ENCODE results near the gene CAB39L. TPM values are rescaled to one million over a fixed set of nuclear protein-coding genes. Genes with fewer than 3 reads are reported as not detected.

CAB39L gene
- total RNA-seq = 10 to 100 TPM; 13.7 to 22.4 TPM

GRCh38 chr13:49443704-49444523 lies at the start of gene CAB39L, which contains the start of gene SETDB2:
CAB39L (minus strand) TSS chr13:49444064; CDS start chr13:49382910, 61,154 bp downstream.
SETDB2 (plus strand) TSS chr13:49444274; CDS start chr13:49451894, 7,620 bp downstream.

Other genes starting within 250 kb of the CAB39L start
- gene MLNR, start 223.7 kb downstream of the CAB39L start, total RNA-seq = under 1 TPM in 1 of 2 donors, not detected in 1; 0.34 TPM
- gene CDADC1, start 196.1 kb downstream of the CAB39L start, total RNA-seq = 1 to 10 TPM; 1.7 to 4.1 TPM
- 10 to 100 TPM; 27.6 to 44.0 TPM for gene SETDB2, start 210 bp upstream of the CAB39L start, total RNA-seq
- 10 to 100 TPM; 19.3 to 32.6 TPM for gene PHF11, start 51.9 kb upstream of the CAB39L start, total RNA-seq
- 10 to 100 TPM; 24.6 to 35.8 TPM for gene RCBTB1, start 141.5 kb upstream of the CAB39L start, total RNA-seq
- not detected for gene ARL11, start 184.4 kb upstream of the CAB39L start, total RNA-seq
- gene EBPL, start 247.4 kb upstream of the CAB39L start, total RNA-seq = 10 to 100 TPM; 15.5 to 37.6 TPM

Data from melanocyte of skin (primary cell).